EH (cell line): ENCODE measurements around the gene ISCU.
"Not testable (repeated sequence)": the region's sequence is repeated elsewhere in the genome, so short reads cannot be mapped to it uniquely, and the experiment has no call there.

ENCODE experiments used
- DNase-seq: peaks from one replicate; pipeline ENCODE4 v3.0.0-alpha.2; 2015; ENCODE audit warnings: low read depth

The ISCU gene

DNA sequence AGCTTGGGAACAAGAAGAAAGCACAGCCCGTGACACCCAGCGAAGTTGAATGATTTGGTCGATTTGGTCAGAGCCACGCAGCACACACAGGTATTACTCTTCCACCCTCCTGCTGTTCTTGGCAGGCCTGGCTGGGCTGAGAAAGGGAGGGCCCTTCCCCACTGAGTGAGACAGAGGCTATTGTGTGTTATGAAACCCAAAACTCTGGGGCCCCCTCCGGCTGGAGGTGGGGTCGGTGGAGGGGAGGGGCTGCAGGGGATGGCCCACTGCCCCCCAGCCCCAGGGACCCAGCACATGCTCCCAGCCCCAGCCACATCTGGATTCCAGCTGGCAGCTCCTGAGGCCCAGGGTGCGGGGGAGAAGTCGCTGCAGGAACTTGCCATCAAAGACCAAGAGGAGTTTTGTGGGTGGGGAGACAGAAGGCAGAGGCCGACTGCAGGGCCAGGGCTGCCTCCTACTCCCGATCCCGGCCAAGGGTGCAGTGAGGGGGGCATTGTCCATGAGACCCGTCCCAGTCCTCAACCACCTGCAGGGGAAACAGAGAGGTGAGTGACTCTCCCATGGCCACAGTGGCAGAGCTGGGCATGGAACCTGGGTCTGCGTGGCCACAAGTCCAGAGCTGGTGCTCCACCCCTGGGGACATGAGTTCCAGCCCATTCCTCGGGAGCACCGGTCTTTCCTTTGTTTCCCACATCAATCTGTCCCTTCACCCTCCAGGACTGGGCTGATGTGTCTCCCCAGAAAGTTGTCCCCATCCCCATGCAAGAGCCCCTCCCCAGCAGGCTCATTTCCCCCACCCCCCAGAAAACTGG is 26.8 kb downstream of the ISCU start:
- DNase-seq = no peak

DNA sequence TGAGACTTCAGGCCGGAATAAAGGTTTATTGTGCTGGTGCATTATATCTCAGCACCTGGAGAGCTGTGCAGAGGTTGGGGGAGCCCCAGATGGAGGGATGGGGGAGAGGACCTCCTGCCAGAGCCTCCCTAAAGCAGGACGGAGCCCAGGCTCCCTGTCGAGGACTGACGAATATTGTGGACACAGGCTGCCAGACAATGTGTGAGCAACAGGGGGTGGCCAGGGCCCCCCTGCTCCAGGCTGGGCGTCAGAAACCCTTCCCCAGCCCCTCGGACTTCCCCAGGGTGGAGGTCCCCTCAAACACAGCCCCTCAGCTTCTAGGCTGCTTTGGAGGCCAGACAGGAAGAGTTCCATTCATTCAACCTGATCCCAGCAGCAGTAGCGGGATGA is 27.4 kb downstream of the ISCU start:
- DNase-seq = no peak

DNA sequence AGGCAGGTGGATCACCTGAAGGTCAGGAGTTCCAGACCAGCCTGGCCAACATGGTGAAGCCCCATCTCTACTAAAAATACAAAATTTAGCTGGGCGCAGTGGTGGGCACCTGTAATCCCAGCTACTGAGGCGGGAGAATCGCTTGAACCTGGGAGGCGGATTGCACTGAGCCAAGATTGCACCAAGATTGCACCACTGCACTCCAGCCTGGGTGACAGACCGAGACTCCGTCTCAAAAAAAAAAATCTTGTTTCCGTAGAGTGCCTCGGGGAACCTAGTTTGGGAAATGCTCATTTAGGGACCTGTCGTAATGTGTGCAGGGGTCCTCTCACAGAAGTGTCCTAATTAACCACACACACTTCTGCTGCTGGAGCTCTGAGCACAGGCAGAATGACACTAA is 28.1 kb downstream of the ISCU start:
- DNase-seq = not testable (repeated sequence)

DNA sequence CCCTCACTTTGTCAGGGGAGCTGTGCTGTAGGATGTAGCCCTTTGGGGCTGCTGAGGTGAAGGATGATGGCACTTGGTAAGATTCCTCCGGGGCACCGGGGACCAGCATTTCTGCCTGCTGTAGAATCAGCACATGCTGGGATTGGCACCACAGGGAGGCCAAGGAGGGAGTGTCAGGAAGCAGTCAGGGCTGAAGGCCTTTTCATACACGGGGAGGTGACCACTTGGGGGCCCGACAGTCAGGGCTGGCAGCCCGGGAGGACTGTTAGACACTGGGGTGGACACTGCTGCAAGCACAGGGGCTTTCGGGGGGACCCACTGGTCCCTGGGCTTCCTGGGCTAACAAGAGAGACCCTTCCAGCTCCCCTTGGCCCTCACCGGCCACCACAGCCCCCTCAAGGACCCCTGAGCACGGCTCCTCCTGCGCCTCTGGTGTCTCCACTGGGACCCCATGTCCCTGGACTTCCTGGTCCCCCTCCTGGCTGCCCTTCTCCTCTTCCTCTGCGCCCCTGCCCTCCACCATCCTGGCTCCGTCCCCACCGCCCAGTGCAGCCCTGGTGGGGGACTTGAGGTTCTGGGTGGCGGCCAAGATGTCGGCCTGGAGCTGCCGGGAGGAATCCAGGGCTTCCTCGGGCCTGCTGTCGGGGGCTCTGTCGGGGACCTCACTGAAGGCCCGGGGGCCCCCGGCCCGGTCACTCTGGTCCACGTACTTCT is 29.0 kb downstream of the ISCU start:
- DNase-seq = no peak

DNA sequence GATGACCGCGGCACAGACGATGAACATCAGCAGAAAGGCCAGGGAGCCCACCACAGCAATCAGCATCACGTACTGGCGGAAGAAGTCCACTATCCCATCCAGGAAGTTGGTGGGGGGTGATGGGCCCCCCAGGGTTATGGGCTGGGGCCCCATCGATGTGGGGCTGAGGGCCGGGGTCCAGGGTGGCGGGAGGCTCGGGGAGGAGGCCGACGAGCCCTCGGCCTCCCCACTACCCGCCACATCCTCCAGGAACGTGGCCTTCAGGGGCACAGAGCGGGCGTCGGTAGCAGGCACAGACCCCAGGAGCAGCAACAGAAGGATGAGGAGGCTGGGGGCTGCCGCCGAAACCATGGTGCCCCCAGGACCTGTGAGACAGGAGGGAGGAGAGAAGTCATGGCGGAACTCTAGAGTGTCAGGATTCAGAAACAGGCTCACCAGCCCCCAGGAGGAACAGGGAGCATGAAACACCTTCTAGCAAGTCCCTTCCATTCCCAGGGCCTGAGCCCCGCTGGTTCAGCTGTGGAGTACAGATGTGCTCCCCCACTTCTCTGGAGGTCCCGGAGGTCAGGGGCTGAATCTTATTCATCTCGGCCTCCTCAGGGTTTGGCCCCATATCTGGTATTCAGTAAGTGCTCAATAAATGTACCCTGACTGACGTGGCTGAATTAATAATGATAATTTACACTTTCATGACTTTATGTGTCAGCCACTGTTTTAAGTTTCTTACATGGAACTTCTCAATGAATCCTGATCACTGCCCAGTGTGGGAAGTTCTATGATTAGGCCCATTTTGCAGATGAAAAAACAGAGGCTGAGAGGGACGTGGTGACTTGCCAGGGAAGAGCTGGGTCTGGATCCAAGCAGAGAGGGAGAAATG is 29.9 kb downstream of the ISCU start:
- DNase-seq = no peak

DNA sequence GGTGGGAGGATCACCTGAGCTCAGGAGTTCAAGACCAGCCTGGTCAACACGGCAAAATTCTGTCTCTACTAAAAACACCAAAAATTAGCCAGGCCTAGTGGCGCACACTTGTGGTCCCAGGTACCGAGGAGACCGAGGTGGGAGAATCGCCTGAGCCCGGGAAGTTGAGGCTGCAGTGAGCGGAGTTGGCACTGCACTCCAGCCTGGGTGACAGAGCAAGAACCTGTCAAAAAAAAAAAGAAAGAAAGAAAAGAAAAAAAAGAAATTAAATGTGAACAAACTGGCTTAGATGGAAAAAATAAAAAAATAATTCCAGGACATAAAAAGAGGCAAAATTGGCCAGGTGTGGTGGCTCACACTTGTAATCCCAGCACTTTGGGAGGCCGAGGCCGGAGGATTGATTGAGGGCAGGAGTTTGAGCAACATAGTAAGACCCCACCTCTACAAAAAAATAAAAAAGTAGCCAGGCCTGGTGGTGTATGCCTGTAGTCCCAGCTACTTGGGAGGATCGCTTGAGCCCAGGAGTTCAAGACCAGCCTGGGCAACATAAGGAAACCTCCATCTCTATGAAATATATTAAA is 32.0 kb downstream of the ISCU start:
- DNase-seq = no peak

DNA sequence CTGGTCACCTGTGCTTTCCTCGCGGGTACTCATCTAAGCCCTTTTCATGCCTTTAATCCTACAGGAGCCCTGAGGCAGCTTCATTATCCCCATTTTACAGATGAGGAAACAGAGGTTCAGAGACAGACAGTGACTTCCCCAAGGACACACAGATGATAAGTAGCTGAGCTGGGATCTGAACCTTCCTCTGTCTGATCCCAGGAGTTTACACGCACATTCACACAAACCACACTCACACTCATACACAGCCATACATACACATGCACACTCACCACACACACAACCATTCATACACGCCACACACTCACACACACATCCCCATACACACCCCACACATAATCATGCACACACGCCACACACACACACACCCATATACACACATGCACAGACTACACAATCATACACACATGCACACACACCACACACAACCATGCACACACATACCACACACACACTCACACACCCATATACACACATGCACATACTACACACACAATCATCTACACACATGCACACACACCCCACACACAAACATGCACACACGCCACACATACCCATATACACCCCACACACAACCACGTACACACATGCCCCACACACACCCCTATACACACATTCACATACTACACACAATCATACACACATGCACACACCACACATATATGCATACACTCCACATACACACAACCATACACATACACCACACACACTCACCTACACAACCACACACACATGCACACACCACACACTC is 32.7 kb downstream of the ISCU start:
- DNase-seq = no peak

DNA sequence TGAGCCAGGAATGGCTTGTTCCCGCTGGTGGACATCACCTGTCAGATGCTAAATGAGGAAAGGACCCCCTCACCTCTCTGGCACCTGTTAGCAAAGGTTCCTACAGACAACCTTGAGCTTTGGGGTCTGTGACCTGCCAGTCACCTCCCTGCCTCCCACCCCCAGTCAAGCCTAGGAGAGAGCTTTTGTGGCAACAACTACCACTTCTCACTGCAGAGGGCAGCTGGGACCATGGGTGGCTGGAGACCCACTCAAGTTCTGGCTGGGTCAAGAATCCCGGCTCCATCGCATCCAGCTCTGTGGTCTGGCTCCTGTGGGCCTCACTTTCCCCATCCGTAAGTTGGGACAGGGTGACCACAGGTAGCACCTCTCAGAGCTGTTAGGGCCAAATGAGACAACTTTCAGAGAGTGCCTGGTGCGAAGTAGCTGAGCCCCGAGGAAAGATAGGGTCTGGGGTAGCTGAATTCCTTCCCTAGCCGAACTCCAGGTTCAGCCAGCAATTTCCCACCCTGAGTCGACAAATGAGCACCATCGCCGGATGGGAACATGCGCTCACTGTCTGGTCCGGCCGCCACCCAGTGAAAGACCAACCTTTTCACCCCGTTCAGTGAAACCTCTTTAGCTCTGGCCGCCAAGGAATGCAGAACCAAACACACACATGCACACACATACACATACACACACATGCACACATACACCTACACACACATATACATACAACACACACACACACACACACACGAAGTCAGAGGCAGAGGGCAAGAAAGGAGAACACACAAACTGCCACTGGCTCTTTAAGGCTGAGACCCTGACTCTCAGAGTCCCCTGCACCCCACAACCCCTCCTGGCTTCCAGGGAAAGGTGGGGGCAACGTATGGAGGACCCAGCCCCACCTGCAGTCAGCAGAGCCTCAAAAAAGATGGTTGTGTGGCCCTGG is 33.6 kb downstream of the ISCU start:
- no peak for DNase-seq

DNA sequence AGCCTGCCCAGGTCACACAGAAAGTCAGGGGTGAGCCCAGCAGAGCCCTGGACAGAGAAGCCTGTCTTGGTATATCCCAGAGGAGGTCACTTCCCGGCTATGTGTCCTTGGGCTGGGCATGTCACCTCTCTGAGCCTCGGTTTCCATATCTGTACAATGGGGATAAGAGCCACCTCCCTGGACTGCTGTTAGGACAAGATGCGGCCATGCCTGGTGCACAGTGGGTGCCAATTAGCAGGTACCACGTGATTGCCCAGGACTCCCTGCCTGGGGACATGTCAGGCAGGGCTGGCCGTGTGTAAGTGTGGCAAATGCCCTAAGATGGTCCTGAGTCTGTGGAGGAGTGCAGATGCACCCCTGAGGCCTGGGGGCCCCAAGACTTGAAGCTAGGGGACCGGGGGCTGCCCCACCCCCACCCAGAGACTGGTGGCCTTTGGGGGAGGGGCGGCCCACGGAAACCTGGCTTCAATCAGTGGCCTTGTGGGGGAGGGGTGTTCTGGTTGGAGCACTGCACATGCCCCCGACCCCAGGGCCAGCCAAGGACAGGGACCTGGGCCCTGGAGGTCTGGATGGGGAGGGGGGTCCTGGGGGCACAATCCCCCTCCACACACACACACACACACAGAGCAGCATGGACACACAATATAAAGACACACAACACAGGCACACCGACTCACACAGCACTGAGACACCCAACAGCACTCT is 34.6 kb downstream of the ISCU start:
- DNase-seq = peak; percentile 34

DNA sequence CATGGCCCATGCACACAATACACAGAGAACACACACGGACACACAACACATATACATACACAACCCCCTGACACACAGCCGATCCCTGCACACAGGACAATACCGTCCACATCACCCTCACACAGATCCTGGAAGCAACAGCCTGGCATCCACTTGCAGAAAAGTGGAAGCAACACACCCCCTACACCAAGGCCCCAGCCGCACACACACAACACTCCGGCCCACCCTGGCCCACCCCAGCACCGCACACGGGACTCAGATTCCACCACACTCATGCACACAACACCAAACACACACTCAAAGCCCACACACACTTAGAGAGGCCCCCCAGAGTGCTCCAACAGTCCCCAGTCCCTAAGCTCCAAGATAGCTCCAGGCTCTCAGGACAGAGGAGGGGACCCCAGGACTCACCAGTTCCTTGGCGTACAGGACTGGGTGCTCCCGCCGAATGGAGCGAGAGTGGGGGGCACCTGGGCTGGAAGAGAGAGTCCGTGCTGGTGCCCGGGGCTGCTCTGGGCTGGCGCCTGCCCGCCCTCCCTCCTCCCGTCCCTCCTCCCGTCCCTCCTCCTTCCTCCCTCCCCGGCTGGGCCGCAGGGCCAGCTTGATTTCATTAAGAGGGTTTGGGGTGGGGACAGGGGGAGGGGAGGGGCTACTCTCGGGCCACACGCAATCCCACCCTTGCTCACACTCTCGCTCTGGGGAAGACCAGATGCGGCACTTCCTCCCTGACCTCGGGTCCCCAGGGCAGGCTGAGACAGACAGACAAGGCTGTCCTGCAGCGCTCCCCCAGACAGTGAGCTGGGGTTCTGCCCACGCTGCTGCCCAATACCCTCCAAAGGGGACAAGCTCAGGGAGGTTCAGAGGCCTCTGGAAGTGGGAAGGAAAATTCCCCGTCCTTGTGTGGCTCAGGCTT is 35.4 kb downstream of the ISCU start, which contains the start of gene TMEM119:
TMEM119 (minus strand) TSS at position 526 of the 913 bp plus-strand sequence. CDS start 5,701 bp downstream, outside the sequence.
- DNase-seq = peak; percentile 80

DNA sequence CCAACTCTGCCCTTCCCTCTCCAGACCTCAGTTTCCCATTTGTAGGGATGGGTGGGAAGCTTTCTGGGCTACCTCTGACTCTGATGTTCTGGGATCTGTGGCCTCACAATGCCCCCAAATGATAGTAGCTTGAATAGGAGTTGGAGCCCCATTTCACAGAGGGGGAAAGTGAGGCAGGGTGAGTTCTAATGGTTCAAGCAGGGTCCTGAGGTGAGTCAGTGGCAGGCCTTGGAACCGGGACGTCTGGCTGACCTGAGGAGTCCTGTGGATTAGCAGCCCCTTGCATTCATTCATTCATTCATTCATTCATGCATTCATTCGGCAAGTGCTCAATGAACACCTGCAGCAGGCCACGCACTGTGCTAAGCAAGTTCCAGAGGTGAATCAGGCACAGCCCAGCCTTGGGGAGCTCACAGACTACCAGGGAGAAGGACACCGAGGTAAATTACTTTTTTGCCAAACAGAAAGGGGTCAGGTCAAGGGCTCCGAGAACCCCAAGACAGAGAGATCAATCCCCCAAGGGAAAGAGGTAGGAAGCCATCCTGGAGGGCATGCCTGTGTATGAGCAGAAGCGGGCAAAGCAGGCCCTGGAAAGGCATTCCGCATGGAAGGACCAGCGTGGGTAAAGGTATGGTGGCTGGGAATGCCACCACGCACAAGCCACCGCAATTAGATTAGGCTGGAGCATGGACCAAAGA is 36.3 kb downstream of the ISCU start:
- no peak for DNase-seq

DNA sequence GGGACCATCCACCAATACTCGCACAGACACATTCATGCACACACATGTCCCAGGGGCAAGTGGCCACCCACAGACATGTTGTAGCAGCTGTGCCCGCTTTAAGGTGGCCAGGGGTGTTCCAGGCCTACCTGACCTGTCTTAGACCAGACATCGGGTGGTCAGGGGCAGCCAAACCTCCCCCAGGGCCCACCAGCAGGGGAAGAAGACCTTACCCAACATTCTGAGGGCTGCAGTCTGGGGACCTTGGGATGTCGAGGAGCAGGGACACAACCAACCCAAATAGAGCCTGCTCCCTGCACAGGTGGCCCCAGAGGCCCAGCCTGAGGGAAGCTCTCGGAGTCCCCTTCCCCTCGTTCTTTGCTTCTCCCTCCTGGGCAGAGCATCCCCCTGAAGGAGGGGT is 37.1 kb downstream of the ISCU start:
- DNase-seq = no peak

DNA sequence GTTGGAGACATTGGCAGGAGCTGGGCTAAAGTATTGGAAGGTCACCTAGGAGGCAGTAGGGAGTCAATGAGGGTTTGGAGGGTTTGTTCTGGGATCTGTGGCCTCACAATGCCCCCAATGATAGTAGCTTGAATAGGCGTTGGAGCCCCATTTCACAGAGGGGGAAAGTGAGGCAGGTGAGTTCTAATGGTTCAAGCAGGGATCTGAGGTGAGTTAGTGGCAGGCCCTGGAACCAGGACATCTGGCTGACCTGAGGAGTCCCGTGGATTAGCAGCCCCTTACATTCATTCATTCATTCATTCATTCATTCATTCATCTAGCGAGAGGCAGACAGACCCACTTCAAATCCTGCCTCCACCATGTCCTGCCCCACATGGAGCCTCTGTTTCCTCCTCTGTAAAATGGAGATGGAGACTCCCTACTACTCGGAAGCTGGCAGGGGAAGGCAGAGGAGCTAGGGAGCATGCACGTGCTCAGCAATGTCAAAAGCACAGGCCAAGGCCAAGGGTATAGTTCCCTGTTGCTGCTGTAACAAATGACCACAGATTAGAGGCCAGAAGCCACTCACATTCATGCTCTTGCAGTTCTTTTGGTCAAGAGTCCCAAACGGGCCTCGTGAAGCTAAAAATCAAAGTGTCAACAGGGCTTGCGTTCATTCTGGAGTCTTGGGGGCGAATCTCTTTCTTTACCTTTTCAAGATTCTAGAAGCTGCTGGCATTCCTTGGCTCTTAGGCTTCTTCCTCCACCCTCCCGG is 37.7 kb downstream of the ISCU start:
- no peak for DNase-seq

DNA sequence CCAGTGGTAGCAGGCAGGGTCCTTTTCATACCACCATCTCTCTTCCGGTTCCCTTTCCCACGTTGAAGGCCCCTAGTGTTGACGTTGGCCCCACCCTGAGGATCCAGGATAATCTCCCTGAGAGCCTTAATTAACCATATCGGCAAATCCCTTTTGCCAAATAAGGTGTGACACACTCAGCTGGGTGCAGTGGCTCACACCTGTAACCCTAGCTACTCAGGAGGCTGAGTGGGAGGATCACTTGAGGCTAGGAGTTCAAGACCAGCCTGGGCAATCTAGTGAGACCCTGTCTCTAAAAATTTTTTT is 38.3 kb downstream of the ISCU start:
- no peak for DNase-seq

DNA sequence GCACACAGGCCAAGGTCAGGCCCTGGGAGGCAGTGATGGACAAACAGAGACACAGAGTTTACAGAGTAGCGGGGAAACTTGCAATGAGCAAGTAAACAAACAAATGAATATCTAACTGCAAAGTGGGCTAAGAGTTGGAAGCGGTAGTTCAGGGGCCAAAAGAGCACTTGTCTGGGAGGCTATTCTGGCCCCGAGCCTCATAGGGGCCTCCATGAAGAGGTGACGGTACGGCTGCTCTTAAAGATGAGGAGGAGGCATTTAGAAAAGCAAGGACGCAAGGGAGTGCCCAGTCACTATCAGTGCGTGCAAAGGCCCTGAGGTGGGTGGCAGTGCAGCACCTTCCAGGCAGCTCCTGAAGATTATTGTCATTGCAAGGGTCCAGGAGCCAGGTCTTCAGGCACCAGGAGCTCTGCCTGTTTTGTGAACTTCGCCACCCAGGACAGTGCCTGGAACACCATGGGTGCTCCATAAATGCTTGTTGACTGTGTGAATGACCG is 39.9 kb downstream of the ISCU start:
- DNase-seq = no peak

DNA sequence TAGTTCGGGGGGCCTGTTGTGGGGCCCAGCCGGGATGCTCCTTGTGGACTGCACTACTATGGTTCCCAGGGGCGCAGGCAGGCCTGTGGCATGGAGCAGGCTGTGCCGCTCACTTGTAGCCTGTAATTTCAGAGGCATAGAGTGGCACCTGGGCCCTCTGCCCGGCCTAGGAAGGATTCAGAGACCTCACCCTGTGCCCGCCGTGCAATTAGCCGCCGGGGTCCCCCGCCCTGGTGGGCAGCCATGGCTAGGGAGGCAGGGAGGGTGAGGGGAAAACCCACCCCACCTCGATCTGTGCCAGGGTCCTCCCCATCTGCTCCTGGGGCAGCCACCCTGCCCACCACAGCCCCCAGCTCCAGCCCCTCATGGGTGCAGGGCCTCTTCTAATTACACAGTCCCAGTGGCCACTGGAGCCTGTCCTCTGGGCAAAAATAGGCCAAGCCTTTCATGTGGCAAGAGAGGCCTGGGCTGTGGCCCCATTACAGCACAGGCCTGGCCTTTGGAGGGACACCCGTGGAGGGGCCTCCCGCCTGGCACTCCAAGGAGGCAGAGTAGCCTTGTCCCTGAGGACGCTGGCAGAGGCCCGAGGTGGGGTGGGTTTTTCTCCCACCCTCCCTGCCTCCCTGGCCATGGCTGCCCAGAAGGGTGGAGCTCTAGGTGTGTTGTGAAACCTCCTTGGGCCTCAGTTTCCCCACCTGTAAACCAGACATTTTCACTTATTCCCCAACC is 40.7 kb downstream of the ISCU start:
- DNase-seq = no peak
